ENCODE results near the gene DCTD. TPM values are rescaled to one million over a fixed set of nuclear protein-coding genes. Genes with fewer than 3 reads are reported as not detected.

Gene DCTD
- total RNA-seq, 2 experiments from 2014 or later = 115 to 117 TPM

GRCh38 chr4:182842759-182843390 is 74.3 kb downstream of the DCTD start:
- H3K4me1 Mint-ChIP-seq (ENCODE audit: low read depth) = no peaks in the 10 kb centered on the region
- no peak overlapping the region for H3K27ac Mint-ChIP-seq
- no peaks in the 10 kb centered on the region for H3K9me3 Mint-ChIP-seq
- ChIA-PET CTCF (no interaction called here), POLR2A (no interaction called here)
- intact Hi-C loops (cut with micrococcal nuclease) = no loop called here
- no peak for DNase-seq
- H3K27me3 Mint-ChIP-seq = peaks cover 15% of the 10 kb centered on the region
- H3K4me3 Mint-ChIP-seq = no peak overlapping the region
- H3K36me3 Mint-ChIP-seq = no peaks in the 10 kb centered on the region

GRCh38 chr4:182842104-182842600 is 75.0 kb downstream of the DCTD start:
- Mint-ChIP-seq H3K36me3 (no peaks in the 10 kb centered on the region), H3K4me1 (ENCODE audit: low read depth) (no peaks in the 10 kb centered on the region), H3K4me3 (no peak overlapping the region), H3K27ac (no peak overlapping the region), H3K9me3 (no peaks in the 10 kb centered on the region), H3K27me3 (peaks cover 22% of the 10 kb centered on the region)
- DNase-seq = no peak
- ChIA-PET CTCF (no interaction called here), POLR2A (no interaction called here)
- intact Hi-C loops (cut with micrococcal nuclease) = no loop called here

- intact Hi-C loops (cut with micrococcal nuclease) = no loop called here
- POLR2A ChIA-PET = no interaction called here
- no peak for DNase-seq
Measured at GRCh38 chr4:182840108-182840507, 77.1 kb downstream of the DCTD start.

More at GRCh38 chr4:182840108-182840507, 77.1 kb downstream of the DCTD start:
- Mint-ChIP-seq H3K4me1 (ENCODE audit: low read depth) (no peaks in the 10 kb centered on the region), H3K27me3 (peaks cover 35% of the 10 kb centered on the region), H3K36me3 (no peaks in the 10 kb centered on the region), H3K27ac (no peak overlapping the region), H3K9me3 (no peaks in the 10 kb centered on the region), H3K4me3 (no peak overlapping the region)
- CTCF ChIA-PET = no interaction called here

Other genes with a start within 250 kb of the DCTD start
- gene WWC2, start 181.9 kb upstream of the DCTD start, total RNA-seq = 1 to 10 TPM; 3.6 to 5.4 TPM

Measured in activated CD4-positive, alpha-beta memory T cell treated with anti-CD3 and anti-CD28 coated beads for 36 hours (primary cell).